ENCODE measurements around the gene AATF.
A peak's percentile ranks its signal among the peaks of the same experiment; 100 is the strongest.

AATF gene

DNA sequence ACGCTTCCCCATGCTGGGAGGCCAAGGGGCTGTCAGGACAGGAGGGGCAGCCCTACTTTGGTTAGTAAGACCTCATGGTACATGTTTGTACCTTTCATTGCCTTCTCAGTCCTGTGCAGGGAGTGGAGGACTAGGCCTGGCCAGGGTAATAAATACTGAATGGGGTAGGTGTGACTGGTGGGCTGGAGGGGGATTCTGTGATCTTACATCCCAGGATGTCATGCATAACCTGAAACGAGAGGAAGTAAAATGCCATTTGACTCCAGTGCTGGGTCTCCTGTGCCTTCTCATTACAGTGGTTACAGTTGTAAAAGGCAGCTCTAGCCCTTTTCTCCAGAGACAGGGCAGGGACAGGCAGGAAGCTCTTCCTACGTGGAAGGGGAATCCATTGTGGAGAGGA, 138.2 kb downstream of the AATF start:
- no peak for DNase-seq

DNA sequence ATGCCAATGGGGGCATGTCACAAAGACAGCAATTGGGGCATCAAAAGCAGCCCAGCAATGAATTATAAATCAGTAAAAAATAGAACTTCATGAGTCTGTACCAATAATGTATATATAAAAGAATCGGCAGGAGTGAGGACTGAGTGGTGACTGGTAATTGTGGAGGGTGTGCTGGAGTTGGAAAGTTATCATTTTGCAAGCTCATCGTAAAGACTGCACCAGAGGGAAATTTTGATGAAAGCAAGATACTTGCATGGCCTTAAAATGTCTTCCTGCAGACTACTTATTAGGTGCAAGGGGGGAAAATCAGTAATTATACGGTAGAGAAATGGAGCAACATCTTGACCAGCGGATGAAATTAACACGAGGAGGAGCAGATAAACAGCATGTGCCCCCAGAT, 138.9 kb downstream of the AATF start:
- no peak for DNase-seq

DNA sequence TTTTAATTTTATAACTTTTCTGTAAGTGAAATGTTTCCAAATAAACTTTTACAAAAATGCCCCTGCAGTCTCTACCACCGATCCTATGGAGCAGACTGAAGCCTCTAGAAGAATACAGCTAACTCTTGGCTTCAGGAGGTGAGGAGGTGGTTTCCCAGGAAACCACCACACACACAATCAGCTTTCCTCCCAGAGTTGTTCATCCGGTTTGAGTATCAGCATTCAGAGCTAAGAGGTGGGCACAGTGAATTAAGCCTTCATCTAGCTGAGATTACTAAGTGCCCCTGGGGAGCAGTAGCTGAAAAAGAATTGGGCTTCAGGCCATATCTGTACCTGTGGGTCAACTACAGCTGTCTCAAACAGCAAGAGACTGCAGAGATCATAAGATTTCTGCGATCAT, 139.7 kb downstream of the AATF start:
- DNase-seq: no peak

DNA sequence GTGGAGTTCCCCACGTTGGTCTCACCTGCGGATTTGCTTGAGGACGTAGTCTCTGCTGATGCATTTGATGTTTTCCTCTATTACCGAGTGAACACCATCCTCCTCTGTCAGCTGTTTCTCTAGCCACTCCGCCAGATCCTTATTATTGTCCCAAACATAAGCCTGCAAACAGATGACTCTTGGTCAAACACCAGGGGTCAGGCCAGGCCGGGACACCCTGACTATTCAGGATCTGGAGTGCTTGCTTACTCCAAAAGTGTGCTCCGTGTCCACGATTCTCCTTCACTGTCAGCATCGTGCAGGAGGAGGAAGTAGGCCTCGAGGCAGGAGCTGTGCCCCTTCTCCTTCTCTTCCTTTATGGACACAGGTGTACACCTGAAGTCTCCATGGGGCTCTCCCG, 140.2 kb downstream of the AATF start:
- no peak for DNase-seq

DNA sequence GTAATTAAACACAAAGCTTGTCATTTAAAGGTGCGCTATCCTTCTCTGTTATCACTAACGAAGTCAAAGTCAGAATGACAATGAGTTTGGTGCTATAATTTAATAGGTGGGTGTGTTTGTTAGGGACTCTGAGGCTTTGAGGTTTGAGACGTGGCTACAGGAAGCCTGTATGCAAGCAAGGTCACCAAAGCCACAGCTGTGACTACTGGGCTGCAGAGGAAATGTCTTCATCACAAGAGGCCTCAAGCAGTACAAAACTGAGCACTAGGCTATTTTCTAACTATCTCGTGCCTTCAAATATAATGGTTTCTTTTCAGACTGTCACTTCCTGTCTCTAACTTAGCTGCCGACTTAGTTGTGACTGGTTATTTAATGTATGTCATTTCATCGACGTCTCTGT, 141.2 kb downstream of the AATF start:
- DNase-seq: peak; percentile 34

DNA sequence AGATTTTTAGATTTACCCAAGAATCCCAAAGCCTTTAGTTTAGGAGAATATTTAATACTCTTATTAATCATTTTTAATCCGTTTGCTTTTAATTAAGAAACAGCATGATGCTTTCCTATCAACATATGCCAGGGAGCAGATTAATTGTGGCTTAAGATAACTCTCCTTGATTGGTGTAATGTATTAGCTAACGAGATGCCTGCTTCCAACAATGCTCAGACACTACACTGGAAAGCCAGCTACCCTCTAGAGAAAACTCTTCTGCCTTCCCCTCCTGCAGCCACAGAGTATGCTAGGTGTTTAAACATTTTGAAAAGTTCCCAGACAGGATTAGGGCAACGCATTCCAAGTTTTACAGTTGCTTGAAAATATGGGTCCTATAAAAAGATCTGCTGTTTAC, 142.2 kb downstream of the AATF start:
- DNase-seq: no peak

DNA sequence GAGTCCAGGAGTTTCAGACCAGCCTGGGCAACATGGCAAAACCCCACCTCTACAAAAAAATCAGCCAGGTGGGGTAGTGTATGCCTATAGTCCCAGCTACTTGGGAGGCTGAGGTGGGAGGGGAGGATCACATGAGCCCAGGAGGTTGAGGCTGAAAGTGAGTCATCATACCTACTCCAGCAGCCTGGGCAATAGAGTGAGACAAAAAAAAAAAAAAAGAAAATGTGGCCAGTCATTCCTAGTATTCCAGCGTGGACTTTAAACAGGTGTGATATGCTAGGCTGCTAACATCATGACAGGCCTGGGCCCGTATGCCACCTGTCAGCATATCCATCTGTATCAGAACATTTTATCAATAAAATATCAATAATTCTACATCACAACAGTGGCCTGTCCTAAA, 143.3 kb downstream of the AATF start:
- DNase-seq: no peak

DNA sequence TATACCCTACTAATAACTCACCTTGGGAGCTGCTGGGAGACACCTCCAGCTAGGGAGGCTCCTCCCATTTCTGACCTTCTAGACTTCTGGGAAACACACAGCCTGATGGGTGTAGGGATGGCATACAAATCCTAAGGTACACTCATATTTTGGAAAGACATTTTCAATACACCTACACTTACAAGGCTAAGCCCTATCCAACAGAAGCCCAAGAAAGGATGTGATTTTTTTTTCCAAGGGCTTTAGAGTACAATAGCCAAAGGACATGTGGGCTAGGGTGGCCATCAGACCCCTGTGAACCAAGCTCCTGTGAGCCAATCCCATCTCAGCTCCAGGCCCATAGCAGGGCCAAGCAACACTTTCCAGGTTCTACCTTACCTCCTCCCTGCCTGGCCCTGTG, 143.9 kb downstream of the AATF start:
- no peak for DNase-seq

DNA sequence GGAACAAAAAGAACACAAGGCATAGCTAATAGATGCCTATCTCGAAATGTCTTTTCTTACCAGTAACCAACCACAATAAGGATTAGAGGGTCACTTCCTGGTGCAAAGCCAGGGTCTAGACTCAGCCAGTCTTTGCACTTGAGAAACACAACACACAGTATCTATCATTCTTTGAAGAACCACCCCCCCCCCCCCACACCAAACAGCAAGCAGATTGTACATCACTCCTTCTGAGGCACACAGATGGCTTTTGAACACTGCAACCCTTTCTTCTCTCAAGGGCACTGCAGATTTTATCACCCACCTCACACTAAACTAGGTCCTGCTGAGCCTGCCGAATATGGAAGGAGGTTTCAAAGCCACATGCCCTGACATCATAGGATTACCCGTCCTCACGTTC, 145.6 kb downstream of the AATF start:
- no peak for DNase-seq

DNA sequence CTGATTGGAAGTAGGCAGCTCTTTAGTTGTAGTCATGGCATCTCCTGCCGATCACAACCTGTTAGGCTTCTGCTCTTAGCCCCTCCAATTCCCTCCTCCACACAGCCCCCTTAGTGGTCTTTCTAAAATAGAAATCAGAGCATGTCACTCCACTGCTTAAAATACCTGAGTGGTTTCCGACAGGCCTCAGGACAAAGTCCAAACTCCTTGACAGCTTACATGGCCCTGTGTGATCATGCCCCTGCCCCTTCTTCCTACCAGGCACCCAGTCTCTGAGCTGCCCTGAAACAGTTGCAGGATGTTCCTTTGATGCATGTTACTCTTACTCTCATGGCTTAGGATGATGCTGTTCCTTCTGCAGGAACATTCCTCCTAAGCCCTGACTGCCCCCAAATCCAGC, 147.3 kb downstream of the AATF start:
- no peak for DNase-seq

DNA sequence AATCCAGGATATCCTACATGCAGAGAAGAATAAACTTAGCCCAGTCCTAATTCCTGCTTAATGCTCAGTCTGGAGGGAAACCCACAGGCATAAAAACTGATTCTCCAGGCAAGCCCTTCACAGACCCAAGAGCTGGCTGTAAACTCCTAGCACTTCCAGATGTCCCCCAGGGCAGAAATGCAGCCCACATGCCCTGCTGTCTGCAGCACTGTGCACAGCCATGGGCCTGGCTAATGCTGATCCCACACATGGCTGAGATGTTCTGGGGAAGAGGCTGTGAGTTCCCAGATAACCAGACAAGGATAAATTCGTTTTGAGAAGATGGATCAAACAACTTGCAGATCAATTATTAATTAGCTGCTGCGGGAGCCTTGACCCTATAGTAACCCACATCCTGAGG, 148.4 kb downstream of the AATF start:
- DNase-seq: no peak

DNA sequence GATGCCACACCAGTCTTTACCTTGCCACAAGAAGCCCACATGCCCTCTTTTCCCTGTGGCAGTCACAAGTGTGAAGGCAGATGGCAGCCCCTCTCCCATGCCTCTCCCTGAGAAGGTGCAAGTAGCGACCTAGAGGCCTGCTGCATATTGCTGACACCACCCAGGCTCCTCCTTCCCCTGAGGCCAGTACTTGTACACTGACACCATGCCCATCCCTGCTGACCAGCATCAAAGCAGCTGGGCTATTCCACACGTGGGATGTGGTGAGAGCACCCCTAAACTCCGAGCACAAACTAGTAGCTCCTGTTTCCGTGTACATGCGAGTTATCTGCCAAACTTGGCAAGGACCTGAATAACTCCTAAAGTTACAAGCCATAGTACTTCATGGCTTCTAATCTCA, 149.4 kb downstream of the AATF start:
- DNase-seq: no peak

DNA sequence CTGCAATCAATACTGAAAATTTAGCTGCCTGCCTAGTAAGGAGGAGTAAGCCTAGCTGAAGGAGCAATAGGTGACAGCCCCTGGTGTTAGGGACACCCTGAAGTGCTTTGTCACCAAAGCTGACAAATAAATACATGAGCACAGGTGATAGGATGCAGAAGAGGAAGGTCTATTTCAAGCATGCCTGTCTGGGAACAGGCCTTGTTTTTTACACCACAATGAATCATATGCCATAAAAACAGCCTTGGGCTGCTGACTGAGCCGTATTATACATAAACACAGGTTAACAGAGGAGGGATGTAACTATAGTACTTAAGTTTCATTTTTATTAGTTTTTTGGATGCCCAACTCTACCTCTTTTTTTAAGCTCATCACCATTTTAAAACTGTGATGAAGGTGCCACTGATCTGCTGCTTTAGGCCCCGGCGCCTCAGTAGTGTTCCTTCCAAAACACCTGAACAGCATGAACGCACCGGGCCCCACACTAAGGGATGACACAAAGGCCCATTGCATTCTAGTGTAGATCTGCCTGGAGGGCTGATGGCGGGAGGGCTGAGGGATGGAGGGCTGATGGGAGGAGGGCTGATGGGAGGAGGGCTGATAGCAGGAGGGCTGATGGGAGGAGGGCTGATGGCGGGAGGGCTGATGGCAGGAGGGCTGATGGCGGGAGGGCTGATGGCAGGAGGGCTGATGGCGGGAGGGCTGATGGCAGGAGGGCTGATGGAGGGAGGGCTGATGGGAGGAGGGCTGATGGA, 150.3 kb downstream of the AATF start:
- no peak for DNase-seq

DNA sequence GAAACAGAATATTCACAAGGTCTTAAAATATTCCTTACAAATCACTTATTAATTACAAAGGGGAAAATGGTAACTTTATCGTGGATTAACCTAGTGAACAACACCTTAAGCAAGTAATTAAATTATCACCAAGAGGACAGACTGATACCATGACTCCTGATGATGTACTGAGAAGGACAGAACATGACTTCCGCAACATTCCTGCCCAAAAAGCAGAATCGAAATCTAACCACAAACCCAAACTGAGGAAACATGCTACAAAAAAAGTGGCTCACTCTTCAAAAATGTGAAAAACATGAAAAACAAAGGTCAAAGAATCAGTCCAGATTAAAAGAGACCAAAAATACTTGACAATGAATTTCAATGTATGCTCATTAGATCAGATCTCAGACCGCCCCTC, 151.5 kb downstream of the AATF start:
- no peak for DNase-seq

DNA sequence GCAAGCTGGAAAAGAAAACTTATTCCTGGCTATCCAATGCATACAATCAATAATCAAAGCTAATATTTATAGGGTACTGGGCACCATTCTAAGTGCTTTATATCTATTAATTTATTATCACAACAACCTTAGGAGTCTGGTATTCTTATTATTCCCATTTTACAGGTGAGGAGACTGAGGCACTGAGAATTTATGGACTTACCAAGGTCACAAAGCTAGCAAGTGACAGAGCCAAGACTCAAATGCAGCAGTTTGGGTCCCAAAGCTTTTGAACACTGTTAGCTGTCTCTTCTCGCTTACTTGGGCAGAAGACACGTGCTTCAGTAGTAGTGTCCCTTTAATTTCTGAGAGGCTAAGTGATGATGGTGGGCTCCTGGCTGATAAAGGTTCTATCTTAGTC, 152.6 kb downstream of the AATF start:
- no peak for DNase-seq

DNA sequence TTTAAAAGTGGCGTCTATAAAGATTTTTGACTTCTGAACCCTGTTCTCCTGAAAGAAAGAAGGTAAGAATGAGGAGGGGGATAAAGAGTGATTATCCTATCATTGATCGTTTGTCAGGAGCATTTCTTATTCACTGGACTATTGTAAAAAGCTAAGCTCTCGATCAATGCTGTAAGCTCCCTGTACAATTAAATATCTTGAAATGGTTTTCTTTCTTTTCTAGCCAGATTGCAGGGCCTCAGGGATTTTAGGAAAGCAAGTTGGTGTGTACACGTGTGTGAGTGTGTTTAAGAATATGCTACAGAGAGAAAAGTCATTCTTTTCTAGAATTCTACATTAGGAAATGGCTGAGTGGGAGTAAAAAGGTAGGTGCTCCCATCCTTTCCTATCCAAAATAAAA, 154.5 kb downstream of the AATF start:
- DNase-seq: no peak

DNA sequence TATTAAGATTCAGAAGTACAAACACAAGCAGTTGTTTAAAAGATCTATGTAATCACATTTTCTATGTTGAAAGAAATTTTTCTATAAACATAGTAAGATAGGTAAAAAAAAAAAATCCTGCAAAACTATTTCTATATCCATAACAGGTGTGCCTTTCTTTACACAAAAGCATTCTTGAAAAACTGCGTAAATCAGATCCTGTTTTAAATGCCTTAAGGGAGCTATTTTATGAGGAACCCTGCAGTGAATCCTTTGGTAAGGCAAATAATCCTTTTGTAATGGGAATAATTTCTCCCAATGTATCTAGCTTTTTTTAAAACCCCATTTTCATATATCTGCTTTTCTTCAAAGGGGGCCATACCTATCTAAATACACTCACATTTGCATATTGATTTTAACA, 157.3 kb downstream of the AATF start:
- no peak for DNase-seq

Measured in stimulated activated CD4-positive, alpha-beta T cell treated with anti-CD3 and anti-CD28 coated beads, Interleukin-15, amount 100 ng/mL, for 24 hours (primary cell).